Measurements from ENCODE around the gene SLC19A2.
"Not testable (repeated sequence)": the region's sequence is repeated elsewhere in the genome, so short reads cannot be mapped to it uniquely, and the experiment has no call there.

SLC19A2 gene

DNA sequence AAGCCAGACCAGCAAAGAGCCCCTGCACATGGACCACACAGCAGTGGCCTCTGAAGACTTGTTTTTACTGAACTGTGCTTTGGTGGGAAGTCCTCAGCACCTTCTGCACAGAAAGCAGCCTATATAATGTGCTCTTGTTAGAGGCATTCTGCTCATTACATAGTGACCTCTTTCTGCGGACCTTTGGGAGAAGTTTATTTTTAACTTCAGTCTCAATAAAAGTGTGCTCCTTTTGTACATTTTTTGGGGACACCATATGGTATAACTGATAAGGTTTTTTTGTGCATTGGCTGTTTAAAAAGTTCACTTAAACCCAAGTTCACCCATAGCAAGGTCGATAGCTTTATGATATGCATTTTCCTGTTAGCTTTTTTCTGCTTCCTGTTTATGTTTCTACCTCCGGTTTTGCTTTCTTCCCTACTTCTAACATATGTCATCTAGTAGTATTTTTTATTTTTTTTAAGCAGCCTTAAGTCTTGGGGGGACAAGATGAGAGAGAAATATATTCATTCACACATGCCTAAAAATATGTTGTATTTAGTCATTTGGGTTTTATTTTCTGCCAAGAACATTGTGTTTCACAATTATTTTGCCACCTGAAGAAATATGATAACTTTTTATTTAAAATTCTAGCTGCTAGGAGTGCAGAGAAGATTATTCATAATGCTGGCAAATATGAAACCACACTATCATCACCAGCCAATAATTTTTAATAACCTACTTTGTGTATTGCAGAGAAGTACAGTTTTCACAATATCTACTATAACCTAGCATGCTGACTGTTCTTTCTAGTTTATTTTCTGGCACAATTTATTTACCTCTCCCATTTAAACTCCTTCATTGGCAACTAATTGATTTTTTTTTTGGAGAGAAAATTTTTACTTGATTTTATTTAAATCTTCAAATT, 22.9 kb upstream of the SLC19A2 start:
- H3K36me3 ChIP-seq (ENCODE audit: control insufficient read depth, insufficient read depth, low read length) = no peaks in the 10 kb centered on the region
- H3K4me3 ChIP-seq (ENCODE audit: low read length) = no peak overlapping the region
- no peak overlapping the region for H3K27ac ChIP-seq (ENCODE audit: low read length)
- no peaks in the 10 kb centered on the region for H3K9me3 ChIP-seq (ENCODE audit: control insufficient read depth, insufficient read depth, low read length)
- no peak for DNase-seq (ENCODE audit: low read depth, low spot score)
- H3K27me3 ChIP-seq (ENCODE audit: control insufficient read depth, insufficient read depth, low read length) = no peaks in the 10 kb centered on the region
- WGBS (ENCODE audit: insufficient coverage, insufficient read length) = no CpG with 5 or more reads among the region's 3 CpGs
- no peaks in the 10 kb centered on the region for H3K4me1 ChIP-seq (ENCODE audit: control insufficient read depth, insufficient read depth, low read length)

DNA sequence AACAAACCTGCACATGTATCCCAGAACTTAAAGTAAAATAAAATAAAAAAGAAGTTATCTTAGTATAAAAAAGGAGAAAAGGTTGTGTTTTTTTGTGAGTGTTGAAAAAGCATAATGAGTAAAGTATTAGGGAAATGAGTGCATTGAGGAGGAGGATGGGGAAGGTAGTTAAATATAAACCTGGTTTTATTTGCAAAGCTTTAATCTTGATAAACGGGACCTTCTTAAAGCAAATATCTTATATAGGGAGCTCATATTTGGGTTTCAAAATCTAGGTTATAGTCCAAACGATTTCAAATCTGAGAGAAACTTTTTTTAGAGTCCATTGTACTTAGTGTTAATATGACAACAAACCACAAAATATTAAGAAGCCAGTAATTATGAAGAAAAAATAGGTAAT, 21.7 kb upstream of the SLC19A2 start:
- Histone ChIP-seq H3K36me3 (ENCODE audit: control insufficient read depth, insufficient read depth, low read length) (no peaks in the 10 kb centered on the region), H3K27me3 (ENCODE audit: control insufficient read depth, insufficient read depth, low read length) (no peaks in the 10 kb centered on the region), H3K9me3 (ENCODE audit: control insufficient read depth, insufficient read depth, low read length) (no peaks in the 10 kb centered on the region), H3K27ac (ENCODE audit: low read length) (no peak overlapping the region), H3K4me3 (ENCODE audit: low read length) (no peak overlapping the region), H3K4me1 (ENCODE audit: control insufficient read depth, insufficient read depth, low read length) (no peaks in the 10 kb centered on the region)
- no peak for DNase-seq (ENCODE audit: low read depth, low spot score)
- whole genome bisulfite sequencing (ENCODE audit: insufficient coverage, insufficient read length) = no CpG with 5 or more reads among the region's 2 CpGs

DNA sequence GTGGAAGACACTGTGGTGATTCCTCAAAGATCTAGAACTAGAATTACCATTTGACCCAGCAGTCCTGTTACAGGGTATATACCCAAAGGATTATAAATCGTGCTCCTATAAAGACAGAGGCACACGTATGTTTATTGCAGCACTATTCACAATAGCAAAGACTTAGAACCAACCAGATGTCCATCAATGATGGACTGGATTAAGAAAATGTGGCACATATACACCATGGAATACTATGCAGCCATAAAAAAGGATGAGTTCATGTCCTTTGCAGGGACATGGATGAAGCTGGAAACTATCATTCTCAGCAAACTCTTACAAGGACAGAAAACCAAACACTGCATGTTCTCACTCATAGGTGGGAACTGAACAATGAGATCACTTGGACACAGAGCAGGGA, 17.9 kb upstream of the SLC19A2 start:
- H3K4me1 ChIP-seq (ENCODE audit: control insufficient read depth, insufficient read depth, low read length); H3K36me3 ChIP-seq (ENCODE audit: control insufficient read depth, insufficient read depth, low read length); H3K27ac ChIP-seq (ENCODE audit: low read length); H3K9me3 ChIP-seq (ENCODE audit: control insufficient read depth, insufficient read depth, low read length); H3K4me3 ChIP-seq (ENCODE audit: low read length); H3K27me3 ChIP-seq (ENCODE audit: control insufficient read depth, insufficient read depth, low read length); DNase-seq (ENCODE audit: low read depth, low spot score): not testable (repeated sequence)
- WGBS (ENCODE audit: insufficient coverage, insufficient read length) = no CpG with 5 or more reads among the region's 2 CpGs

DNA sequence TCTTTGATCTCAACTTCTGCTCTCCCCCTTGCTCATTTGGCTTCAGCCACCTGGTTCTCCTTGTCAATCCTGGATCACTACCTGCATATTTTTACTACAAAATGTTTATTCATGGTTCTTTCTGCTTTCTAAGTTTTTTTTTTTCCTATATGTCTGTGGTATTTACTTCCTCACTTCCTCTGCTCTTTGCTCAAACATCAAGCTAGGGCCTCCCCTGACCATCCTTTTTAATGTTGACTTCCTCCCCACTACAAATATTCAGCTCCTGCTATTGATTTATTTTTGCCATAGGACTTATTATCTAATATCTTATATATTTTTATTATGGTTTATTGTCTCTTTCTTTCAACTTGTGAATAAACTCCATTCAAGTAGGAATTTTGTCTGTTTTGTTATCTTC, 14.1 kb upstream of the SLC19A2 start:
- no peak for DNase-seq (ENCODE audit: low read depth, low spot score)
- H3K4me1 ChIP-seq (ENCODE audit: control insufficient read depth, insufficient read depth, low read length) = no peaks in the 10 kb centered on the region
- no peaks in the 10 kb centered on the region for H3K27me3 ChIP-seq (ENCODE audit: control insufficient read depth, insufficient read depth, low read length)

DNA sequence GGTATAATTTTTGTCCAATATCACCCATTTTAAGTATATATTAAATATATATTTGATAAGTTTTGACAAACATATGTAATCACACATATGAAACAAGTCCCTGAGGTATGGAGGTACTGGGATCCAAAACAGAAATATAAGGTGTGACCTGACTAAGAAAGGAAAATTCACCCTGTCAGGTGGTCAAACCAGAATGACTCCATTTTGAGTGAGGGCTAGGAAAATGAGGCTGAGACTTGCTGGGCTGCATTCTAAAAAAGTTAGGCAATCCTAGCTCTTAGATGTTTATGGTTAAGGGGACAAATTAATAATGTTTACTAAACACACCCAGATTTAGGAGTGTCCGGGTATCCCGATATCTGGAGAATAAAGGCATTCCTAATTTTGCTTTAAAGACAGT, 11.6 kb upstream of the SLC19A2 start:
- H3K27me3 ChIP-seq (ENCODE audit: control insufficient read depth, insufficient read depth, low read length) = no peaks in the 10 kb centered on the region
- DNase-seq (ENCODE audit: low read depth, low spot score) = no peak
- no CpG with 5 or more reads among the region's 2 CpGs for WGBS (ENCODE audit: insufficient coverage, insufficient read length)
- H3K4me3 ChIP-seq (ENCODE audit: low read length) = no peak overlapping the region
- no peaks in the 10 kb centered on the region for H3K36me3 ChIP-seq (ENCODE audit: control insufficient read depth, insufficient read depth, low read length)
- H3K9me3 ChIP-seq (ENCODE audit: control insufficient read depth, insufficient read depth, low read length) = no peaks in the 10 kb centered on the region
- H3K27ac ChIP-seq (ENCODE audit: low read length) = no peak overlapping the region
- no peaks in the 10 kb centered on the region for H3K4me1 ChIP-seq (ENCODE audit: control insufficient read depth, insufficient read depth, low read length)

More for the DNA sequence above, 14.1 kb upstream of the SLC19A2 start:
- Histone ChIP-seq H3K36me3 (ENCODE audit: control insufficient read depth, insufficient read depth, low read length) (no peaks in the 10 kb centered on the region), H3K9me3 (ENCODE audit: control insufficient read depth, insufficient read depth, low read length) (no peaks in the 10 kb centered on the region), H3K4me3 (ENCODE audit: low read length) (no peak overlapping the region), H3K27ac (ENCODE audit: low read length) (no peak overlapping the region)

DNA sequence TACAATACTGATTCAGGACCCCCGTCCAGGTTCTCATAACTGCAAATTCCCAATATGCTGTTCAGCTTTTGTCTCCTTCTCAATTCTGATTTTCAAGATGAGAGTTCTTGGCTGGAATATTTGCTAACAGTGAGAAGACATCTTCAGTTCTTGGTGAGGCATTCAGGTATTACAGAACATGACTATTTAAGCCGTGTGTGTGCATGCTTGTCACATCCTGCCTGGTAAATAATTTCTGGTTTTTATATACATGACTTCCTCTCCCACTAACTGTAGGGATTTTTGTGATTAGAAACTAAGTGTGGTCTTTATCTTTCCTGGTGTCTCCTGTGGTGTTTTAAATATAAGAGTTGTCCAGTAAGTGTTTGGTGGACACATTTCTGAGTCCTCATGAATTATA, 10.2 kb upstream of the SLC19A2 start:
- H3K27ac ChIP-seq (ENCODE audit: low read length) = no peak overlapping the region
- no peak for DNase-seq (ENCODE audit: low read depth, low spot score)
- H3K9me3 ChIP-seq (ENCODE audit: control insufficient read depth, insufficient read depth, low read length) = no peaks in the 10 kb centered on the region
- no CpG with 5 or more reads among the region's 2 CpGs for WGBS (ENCODE audit: insufficient coverage, insufficient read length)
- no peaks in the 10 kb centered on the region for H3K36me3 ChIP-seq (ENCODE audit: control insufficient read depth, insufficient read depth, low read length)
- no peaks in the 10 kb centered on the region for H3K27me3 ChIP-seq (ENCODE audit: control insufficient read depth, insufficient read depth, low read length)
- no peaks in the 10 kb centered on the region for H3K4me1 ChIP-seq (ENCODE audit: control insufficient read depth, insufficient read depth, low read length)
- H3K4me3 ChIP-seq (ENCODE audit: low read length) = no peak overlapping the region

DNA sequence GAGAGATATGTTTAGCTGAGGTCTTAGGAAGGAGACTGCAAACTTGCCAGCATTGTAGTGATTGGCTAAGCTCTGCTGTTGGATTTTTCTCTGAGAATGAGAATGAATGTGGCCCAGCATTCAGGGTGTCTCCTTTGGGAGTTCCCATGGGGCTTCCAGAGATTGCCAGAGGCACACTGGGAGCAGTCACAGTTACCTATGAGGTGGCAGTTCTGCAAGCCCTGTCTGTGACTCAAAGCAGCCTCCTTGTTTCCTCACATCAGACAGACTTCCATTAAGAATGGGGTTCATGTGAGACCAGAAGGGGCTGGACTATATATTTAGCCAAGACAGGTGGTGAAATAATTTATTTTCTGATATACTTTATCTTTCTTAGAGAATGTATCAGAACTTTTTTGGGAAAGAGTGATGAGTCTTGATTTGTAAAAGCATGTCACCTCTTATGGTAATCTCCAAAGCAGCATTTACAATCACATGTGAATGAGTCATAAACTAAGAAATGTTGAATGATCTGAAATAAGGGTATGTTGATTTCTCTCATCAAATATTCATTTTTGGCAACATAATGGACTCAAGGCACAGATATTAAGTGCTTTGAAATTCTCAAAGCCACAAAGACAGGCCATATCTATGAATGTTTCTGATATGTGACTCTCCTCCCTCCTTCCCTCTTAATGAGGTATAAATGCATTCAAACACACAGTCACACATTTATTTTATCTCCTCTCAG, 9.5 kb upstream of the SLC19A2 start:
- Histone ChIP-seq H3K4me3 (ENCODE audit: low read length) (no peak overlapping the region), H3K4me1 (ENCODE audit: control insufficient read depth, insufficient read depth, low read length) (no peaks in the 10 kb centered on the region), H3K36me3 (ENCODE audit: control insufficient read depth, insufficient read depth, low read length) (no peaks in the 10 kb centered on the region), H3K9me3 (ENCODE audit: control insufficient read depth, insufficient read depth, low read length) (no peaks in the 10 kb centered on the region), H3K27me3 (ENCODE audit: control insufficient read depth, insufficient read depth, low read length) (no peaks in the 10 kb centered on the region), H3K27ac (ENCODE audit: low read length) (no peak overlapping the region)
- DNase-seq (ENCODE audit: low read depth, low spot score) = no peak

DNA sequence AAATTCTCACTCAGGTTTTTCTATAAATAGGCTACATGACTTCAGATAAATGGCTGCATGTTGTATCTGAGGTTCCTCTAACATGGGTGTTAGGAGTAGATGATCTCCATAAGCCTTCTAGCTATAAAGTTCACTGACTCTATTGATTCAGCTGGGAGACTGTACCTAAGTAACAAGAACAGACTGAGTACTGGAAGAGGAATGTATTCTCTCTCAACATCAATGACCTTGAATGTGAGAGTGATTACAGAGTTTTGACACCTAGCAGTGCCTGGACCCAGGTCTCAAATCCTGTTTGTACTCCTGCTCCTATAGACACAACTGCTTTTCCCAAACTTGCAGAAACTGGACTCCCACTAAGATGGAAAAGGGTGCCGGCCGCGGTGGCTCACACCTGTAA, 8.6 kb upstream of the SLC19A2 start:
- no peaks in the 10 kb centered on the region for H3K4me1 ChIP-seq (ENCODE audit: control insufficient read depth, insufficient read depth, low read length)
- no peaks in the 10 kb centered on the region for H3K9me3 ChIP-seq (ENCODE audit: control insufficient read depth, insufficient read depth, low read length)
- no peaks in the 10 kb centered on the region for H3K27me3 ChIP-seq (ENCODE audit: control insufficient read depth, insufficient read depth, low read length)
- no peaks in the 10 kb centered on the region for H3K36me3 ChIP-seq (ENCODE audit: control insufficient read depth, insufficient read depth, low read length)
- DNase-seq (ENCODE audit: low read depth, low spot score) = no peak
- H3K27ac ChIP-seq (ENCODE audit: low read length) = no peak overlapping the region
- no peak overlapping the region for H3K4me3 ChIP-seq (ENCODE audit: low read length)
- WGBS (ENCODE audit: insufficient coverage, insufficient read length) = no CpG with 5 or more reads among the region's 3 CpGs

DNA sequence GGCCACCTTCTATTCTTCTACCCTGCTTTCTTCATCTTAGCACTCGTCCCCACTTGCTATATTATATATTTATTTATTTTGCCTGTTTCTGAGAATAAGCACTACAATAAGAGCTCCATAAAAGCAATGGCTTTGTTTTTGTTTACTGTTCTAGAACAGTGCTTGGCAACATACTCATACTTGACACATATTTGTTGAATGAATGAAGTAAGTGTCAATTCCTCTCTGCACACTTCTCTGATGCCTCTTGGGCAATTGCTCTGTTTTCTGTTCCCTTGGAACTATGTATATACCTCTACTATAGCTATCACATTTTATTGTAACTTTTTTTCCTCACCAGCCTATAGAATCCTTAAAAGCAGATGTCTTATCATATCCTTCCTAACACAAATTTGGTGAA, 7.5 kb upstream of the SLC19A2 start:
- WGBS (ENCODE audit: insufficient coverage, insufficient read length) = no CpG with 5 or more reads among the region's 1 CpG
- Histone ChIP-seq H3K4me1 (ENCODE audit: control insufficient read depth, insufficient read depth, low read length) (no peaks in the 10 kb centered on the region), H3K9me3 (ENCODE audit: control insufficient read depth, insufficient read depth, low read length) (no peaks in the 10 kb centered on the region), H3K27ac (ENCODE audit: low read length) (no peak overlapping the region), H3K4me3 (ENCODE audit: low read length) (no peak overlapping the region), H3K36me3 (ENCODE audit: control insufficient read depth, insufficient read depth, low read length) (no peaks in the 10 kb centered on the region), H3K27me3 (ENCODE audit: control insufficient read depth, insufficient read depth, low read length) (no peaks in the 10 kb centered on the region)
- no peak for DNase-seq (ENCODE audit: low read depth, low spot score)

DNA sequence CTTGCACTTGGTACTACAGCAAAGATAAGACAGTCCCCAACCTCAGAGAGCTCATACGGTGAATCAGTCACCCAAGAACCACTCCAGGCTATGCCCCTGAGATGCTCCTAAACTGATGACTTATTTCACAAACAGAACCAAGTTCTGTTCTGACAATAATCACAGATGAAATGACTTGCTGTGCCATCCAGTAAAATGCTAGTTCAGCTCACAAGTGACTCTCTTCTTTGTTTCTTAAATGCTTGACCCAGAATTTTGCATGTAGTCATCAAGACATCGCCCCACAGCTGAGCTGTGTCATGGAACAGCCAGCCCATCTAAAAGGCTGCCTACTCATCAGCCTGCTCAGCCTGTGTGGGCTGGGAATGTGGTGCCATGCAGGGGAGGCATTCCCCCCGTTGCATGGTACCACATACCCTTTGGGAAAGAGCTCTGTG, 6.1 kb upstream of the SLC19A2 start:
- Histone ChIP-seq H3K27ac (ENCODE audit: low read length) (no peak overlapping the region), H3K4me3 (ENCODE audit: low read length) (no peak overlapping the region), H3K9me3 (ENCODE audit: control insufficient read depth, insufficient read depth, low read length) (no peaks in the 10 kb centered on the region), H3K4me1 (ENCODE audit: control insufficient read depth, insufficient read depth, low read length) (no peaks in the 10 kb centered on the region), H3K36me3 (ENCODE audit: control insufficient read depth, insufficient read depth, low read length) (no peaks in the 10 kb centered on the region), H3K27me3 (ENCODE audit: control insufficient read depth, insufficient read depth, low read length) (no peaks in the 10 kb centered on the region)
- DNase-seq (ENCODE audit: low read depth, low spot score) = no peak
- WGBS (ENCODE audit: insufficient coverage, insufficient read length) = no CpG with 5 or more reads among the region's 3 CpGs
